ENCODE measurements around the gene CYB561. TPM values are rescaled to one million over a fixed set of nuclear protein-coding genes. Genes with fewer than 3 reads are reported as not detected.
"Not testable (repeated sequence)": the region's sequence is repeated elsewhere in the genome, so short reads cannot be mapped to it uniquely, and the experiment has no call there.

The CYB561 gene
- total RNA-seq, 1 donor from 2014 or later = 15.4 TPM

DNA sequence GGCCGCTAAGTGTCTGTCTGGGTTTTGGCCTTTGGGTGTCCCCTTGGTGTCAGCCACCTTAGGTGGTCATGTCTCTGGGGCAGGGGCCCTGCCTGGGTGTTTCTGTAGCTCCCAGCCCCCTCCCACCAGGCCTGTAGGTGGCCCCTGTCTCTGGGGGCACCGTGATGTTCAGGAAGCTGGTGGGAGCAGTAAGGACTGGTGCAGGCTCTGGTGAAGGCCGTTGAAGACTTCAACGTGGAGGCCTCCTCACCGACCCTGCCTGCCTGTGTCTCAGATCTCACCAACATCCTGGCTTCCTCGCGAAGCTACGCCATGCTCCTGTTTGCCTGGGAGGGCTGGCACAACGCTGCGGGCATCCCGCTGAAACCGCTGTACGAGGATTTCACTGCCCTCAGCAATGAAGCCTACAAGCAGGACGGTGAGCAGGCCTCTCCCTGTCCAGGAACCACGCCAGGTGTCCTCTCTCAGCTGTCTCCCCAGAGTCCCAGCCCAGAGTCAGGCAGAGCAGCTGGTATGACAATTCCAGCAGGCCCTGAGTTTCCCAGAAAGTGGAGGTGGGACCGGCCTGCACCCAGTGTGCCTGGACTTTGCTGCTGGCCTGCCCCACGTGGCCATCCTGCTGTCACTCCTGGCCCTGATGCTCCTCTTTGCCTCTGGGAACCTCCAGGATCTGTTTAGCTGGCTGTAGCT, 33.5 kb upstream of the CYB561 start:
- intact Hi-C loops (cut with micrococcal nuclease) = loop anchor here (1.0 to 2.0 kb wide), 5 partner anchors 43 to 133 kb away; partner anchors contain the start of genes DCAF7 and KCNH6

DNA sequence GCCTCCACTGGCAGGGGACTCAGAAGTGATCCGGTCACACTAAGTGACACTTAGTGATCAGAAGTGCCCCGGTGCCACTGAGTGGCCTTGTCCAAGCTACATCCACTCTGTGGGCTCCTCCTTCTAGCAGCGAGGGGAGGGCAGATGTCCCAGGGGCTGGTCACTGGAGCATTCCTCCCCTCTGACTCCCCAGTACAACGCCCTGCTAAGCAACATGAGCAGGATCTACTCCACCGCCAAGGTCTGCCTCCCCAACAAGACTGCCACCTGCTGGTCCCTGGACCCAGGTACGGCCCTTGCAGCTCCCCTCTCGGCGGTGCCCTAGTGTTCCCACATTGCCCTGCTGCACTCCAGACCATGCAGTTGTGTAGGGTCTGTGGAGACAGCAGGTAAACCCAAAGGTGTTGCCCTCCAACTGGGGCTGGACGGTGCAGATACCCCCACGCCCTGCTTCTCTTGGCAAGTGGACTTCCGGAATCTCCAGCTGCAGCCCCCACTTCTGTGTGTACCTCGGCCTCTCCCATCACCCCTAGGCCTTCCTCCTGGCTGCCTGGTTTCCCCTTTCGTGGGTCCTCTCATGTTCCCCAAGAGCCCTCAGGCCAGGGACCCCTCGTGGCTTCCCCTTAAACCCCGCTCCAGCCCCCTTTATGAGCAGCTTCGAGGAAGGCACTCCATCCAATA, 32.8 kb upstream of the CYB561 start:
- intact Hi-C loops (cut with micrococcal nuclease) = loop anchor here (1.0 to 2.0 kb wide), 6 partner anchors 32 to 133 kb away; partner anchors contain the start of genes DCAF7 and KCNH6

DNA sequence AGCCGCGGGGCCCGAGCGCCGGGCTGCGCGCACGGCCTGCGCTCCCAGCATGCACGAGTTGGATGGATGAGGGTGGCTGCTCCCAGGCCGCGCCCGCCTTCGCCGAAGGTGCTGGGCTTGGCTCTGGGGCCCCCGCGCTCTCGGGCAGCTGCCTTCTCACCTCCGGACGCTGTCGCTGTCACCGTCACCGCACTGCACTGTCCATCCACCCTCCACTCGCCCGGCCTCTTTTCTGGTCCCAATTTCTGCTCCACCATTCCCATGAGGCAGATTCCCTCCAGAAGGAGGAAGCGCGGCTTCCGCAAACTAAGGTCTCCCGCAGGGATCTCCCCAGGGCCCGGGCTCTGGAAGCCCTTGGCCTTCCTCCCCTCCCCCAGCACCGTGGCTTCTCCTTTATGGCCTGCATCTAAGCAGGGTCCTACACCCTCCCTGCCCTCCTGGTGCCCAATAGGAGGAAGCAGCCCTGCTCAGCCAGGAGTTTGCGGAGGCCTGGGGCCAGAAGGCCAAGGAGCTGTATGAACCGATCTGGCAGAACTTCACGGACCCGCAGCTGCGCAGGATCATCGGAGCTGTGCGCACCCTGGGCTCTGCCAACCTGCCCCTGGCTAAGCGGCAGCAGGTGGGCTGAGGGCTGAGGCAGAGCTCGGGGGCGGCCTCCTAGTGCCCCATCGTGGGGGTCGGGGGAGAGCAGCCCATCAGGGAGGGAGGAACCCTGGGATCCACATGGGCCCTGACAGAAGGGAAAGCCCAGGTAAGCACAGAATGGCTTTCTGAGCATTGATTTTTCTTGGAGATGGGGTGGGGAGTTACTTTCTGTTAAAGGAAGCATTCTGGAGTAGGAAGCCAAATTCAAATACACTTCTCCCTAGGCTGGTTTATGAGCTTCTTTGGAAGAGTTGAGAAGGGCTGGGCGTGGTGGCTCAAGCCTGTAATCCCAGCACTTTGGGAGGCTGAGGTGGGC, 31.7 kb upstream of the CYB561 start:
- intact Hi-C loops (cut with micrococcal nuclease) = loop anchor here (1.0 to 2.0 kb wide), 2 partner anchors 30 to 45 kb away; partner anchors contain the start of gene KCNH6

DNA sequence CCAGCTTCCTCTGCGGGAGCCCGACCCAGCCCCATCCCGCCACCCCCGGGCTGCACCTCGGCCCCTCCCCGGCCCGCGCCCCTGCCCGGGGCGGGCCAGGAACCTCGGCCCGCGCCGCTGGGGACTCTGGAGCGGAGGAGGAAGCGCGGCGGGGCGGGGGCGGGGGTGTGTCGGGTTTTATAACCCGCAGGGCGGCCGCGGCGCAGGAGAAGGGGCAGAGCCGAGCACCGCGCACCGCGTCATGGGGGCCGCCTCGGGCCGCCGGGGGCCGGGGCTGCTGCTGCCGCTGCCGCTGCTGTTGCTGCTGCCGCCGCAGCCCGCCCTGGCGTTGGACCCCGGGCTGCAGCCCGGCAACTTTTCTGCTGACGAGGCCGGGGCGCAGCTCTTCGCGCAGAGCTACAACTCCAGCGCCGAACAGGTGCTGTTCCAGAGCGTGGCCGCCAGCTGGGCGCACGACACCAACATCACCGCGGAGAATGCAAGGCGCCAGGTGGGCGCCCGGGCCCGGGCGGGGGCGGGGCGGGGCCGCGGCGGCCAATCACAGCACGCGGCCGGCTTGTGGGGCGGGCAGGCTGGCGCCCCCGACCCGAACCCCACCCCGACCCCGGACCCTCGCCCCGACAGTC, 30.9 kb upstream of the CYB561 start, which contains the start of gene ACE:
Gene ACE (plus strand): TSS at position 208 of the 626 bp plus-strand sequence. CDS start 34 bp downstream, at position 242.
- intact Hi-C loops (cut with micrococcal nuclease) = no loop called here

DNA sequence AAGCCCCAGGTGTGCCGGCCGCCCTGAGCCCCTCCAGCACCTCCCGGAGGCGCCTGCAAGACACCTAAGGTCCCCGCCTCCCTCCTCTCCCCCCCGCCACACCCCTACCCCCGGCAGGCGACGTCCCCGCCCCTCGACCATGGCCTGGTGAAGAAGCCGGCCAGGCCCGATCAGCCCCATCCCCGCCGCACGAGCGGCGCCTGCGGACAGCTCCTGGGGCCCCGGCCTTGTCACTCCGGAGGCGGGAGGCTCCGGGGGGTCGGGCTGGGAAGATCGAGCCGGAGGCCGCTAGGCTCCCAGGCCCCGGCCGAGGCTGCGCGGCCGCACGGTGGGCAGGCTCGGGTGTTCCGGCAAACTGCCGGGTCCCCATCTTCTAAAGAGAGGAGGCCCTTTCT, 30.4 kb upstream of the CYB561 start:
- intact Hi-C loops (cut with micrococcal nuclease) = no loop called here

DNA sequence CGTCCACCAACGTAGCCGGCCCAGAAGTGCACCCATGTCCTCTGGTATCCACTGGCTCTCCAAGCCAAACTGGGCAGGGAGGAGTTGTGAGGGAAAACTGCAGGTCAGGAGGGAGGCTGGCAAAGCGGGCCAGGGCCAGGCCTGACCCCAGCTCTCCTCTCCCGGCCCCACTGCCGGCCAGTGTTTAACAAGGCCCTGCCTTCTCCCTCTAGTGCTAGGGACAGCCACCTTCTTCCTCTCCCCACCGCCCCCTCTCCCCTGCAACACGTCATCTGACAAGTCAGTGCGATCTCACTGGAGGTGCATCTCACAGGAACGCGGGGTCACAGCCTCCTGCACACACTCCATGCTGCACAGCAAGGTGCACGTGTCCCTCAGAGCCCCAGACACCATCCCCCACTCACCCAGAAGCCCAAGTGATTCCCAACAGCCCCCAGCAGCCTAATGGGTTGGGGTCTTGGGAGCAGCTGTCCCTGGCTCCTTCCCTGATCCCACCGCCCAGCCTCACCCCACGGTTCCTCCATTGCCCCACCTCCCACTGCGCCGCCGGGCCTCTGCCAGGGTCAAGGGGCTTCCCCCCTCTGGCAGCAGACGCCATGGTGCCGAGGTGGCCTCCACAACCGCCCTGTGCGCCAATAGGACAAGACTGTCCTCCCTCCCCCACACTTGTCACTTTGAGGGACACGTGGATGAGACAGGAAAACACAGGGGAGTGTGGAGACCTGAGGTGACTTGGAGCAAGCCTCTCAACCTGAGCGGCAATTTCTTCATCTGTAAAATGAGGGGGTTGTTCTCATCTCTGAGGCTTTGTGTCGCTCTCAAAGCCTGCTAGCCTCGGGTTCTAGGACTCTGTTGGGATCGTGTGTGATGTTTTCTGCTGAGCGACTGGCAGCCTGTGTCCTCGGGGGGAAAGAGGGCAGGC, 29.6 kb upstream of the CYB561 start:
- intact Hi-C loops (cut with micrococcal nuclease) = no loop called here

DNA sequence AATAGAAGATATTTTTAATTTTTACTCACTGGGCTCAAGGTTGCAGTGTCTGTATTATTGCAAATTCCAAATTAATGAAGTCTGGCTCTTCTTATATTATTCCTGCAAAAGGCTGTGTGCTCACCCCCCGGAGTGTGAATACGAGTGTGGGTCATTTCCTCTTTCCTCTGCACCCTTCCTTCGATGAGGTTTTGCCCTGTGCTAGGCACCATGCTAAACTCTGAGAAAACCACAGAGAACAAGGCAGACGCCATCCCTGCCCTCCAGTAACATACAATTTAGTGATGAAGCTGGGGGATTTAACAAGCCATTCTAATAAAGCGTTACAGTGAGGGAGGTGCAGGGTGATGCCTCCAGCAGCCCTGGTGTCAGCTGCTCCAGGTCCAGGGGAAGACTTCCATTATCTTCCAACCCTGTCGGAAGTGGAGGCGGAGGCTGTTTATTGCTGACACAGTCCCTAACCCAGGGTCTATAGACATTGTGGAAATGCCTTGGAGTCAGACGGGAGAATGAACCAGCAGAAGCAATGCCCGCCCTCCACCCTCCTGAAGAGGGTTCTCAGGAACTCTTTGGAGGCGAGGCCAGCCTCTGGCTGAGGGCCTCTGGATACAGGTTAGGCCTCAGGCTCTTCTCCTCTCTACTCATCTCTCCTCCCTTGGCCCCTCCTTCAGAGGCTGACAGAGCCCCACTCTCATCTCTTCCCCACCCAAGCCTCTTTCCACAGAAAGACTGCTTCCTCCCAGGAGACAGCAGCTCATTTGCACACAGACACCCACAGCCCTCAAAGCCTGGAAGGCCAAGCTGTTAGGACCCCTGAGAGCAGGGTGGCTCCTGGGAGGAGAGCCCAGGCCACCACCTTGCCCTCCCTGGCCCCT, 28.7 kb upstream of the CYB561 start:
- intact Hi-C loops (cut with micrococcal nuclease) = no loop called here

DNA sequence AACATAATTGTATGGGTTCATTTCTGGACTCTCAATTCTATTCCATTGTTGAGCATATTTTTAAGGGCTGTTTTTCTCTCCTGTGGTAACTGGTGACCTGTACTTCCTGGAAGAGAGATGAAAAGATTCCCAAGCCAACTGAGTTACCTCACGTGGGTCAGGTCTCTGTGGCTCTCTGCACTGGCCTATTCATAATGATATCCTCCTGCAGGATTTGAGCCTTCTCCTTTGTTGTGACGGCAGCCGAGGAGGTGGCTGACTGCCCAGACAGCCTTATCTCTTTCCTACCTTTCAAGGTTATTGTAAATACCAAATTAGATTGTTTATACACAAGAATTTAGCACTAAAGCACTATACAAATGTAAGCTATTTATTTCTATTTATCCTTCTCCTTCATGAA, 28.1 kb upstream of the CYB561 start:
- intact Hi-C loops (cut with micrococcal nuclease) = no loop called here

DNA sequence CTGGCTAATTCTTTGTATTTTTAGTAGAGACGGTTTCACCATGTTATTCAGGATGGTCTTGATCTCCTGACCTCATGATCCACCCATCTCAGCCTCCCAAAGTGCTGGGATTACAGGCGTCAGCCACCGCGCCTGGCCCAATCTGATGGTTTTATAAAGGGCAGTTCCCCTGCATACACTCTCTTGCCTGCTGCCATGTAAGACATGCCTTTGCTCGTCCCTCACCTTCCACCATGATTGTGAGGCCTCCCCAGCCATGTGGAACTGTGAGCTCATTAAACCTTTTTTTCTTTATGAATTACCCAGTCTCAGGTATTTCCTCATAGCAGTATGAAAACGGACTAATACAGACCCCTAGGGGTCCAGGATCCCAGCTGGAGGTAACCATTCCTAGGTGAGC, 22.0 kb upstream of the CYB561 start:
- intact Hi-C loops (cut with micrococcal nuclease) = not testable (repeated sequence)

DNA sequence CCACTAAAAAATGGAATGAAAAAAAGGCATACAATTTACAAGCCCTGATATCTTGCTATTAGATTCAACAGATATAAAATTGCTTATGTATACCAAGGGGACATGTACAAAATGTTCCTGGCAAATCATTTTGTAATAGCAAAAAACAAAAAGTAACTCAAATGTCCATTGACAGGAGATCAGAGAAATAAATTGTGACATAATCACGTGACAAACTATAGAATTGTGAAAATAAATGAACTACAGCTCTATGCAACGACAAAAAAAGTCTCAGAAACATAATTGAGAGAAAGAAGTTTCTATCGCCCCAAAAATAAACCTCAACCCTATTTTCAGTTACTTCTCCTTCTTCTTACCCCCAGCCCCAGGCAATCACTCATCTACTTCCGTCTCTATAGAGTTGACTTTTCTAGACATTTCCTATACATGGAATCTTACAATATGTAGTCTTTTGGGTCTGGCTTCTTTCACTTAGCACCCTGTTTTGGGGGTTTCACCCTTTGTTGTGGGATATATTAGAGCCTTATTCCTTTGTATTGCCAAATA, 18.7 kb upstream of the CYB561 start:
- intact Hi-C loops (cut with micrococcal nuclease) = no loop called here

DNA sequence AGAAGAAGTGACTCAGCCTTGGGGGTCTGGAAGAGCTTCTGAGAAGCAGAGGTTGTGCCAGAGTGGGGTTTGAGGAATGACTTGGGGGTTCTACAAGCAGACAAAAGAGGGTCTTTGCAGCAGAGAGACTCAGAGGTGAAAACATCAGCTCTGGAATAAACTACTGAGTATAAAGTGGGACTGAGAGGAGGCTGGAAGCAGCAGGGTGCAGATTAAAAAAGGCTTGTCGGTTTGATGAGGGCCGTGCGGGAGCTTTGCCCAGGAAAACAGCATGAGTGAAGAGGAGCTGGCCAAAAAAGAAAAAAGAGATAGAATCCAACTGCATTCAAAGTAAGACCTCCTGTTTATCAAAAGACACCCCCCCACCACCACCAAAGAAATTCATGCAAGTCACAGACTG, 17.7 kb upstream of the CYB561 start:
- intact Hi-C loops (cut with micrococcal nuclease) = no loop called here

DNA sequence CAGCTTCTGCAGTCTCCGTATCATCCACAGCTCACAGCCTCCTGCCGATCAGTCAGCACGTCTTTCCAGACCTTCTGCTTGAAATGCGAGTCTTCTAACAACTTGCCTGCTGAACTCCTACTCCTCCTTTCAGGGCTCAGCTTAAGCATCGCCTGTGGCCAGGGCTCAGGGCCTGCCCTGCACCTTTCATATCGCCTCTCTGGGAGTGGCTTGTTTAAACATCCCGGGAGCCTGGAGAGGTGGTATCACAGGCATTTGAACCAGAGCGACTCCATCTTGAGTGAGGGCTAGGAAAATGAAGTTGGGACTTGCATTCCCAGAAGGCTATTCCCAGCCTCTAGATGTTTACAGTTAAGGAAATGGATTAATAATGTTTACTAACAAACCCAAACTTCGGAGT, 13.9 kb upstream of the CYB561 start:
- intact Hi-C loops (cut with micrococcal nuclease) = no loop called here

DNA sequence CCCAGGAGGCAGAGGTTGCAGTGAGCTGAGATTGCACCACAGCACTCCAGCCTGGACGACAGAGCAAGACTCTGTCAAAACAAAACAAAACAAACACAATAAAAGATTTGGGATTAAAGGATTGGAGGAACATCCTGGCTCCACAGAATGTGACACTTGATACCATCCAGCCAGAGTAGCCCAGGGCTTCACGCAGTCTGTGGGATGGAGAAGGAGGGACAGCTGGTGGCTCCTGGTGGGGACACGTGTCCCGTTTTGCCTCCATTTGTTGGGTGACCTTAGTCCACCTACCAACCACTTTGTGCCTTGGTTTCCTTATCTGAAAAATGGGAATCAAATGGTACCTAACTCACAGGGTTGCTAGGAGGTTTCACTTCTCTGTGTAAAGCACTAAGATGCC, 12.4 kb upstream of the CYB561 start:
- intact Hi-C loops (cut with micrococcal nuclease) = no loop called here

DNA sequence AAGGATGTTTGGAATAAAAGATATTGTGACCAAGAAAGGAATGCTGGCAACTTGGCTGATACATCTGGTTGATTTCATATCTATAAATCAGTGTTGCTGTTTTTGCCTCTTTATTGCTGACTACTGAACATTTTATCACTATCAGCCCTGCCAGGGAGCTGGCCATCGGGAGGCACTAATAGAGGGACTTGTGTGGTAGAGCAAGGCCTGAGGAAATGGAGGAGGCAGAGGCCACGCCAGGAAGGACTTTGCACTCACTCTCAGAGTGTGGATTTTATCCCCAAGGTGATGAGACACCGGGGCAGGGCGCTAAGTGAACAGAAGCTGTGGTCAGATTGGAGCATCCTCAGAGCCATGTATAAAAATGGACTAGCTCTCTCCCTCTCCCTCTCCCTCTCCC, 9.3 kb upstream of the CYB561 start:
- intact Hi-C loops (cut with micrococcal nuclease) = no loop called here

DNA sequence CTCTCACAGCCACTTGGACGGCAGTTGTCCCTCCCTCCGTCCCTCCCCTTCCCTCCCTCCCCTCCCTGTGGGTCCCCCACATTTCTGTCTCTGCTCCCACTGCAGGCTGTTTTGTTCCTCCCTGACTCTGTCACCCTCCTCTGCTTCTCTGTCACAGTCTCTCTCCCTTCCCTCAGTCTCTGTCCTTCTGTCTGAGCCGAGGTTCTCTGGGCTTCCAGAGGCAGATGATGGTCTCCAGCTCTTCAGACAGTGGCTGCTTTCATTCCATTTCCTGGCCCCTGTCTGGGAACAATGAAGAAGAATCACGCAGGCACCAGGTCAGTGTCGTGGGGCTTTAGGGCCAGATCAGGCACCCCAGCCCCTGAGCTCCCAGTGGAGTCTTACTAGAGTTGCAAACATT, 8.8 kb upstream of the CYB561 start:
- intact Hi-C loops (cut with micrococcal nuclease) = no loop called here

DNA sequence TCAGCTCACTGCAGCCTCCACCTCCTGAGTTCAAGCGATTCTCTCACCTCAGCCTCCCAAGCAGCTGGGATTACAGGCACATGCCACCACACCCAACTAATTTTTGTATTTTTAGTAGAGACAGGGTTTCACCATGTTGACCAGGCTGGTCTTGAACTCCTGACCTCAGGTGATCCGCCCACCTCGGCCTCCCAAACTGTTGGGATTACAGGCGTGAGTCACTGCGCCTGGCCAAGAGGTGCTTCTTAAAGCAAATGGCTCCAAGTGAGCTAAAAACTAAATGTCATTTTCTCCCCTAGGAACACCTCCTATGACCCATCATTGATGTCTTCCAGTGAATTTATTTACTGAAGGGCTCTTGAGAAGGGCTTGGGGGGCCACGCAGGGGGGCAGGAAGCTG, 8.3 kb upstream of the CYB561 start:
- intact Hi-C loops (cut with micrococcal nuclease) = not testable (repeated sequence)

DNA sequence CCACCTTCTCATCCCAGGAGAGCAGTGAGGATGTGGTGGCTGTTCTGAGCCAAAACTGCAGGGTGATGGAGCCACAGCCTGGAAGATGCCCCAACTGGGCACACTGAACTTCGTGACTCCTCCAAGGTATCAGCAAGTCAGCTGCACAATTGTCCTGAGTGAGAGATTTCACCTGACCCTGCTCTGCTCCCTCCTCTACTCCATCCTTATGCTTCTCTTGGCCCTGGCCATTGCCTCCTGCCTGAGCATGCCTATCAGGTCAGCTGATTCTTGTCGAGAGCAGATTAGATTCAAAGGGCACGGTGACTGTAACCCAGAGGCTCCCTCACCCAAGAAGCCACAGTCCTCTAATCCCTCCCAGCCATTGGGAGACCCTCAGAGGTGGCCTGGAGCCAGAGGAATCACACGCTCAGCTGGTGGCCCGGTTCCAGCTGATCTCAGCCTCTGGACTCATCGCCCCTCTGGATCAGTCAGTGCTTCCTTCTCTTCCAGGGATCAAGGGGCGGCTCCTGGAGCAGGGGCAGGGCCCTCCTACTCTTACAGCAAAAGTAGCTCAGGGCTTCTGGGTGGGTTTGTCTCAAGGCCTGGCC, 7.0 kb upstream of the CYB561 start:
- intact Hi-C loops (cut with micrococcal nuclease) = no loop called here
